Kidney (tissue), 14 donors: ENCODE results near the gene CHID1. TPM values are rescaled to one million over a fixed set of nuclear protein-coding genes. Genes with fewer than 3 reads are reported as not detected.

Experiments
- DNase-seq, 5 donors: peaks; one replicate each; pipeline ENCODE4 v3.0.0-alpha.2; 2013 to 2020
- FAIRE-seq: peaks from 2 replicates; lab custom pipeline; 2012; peaks lifted over from hg19 to GRCh38; lab: Jason Lieb, UNC
- H3K27ac ChIP-seq, 2 donors: one replicate each; pipeline ENCODE4 v1.7.0; 2013; ENCODE audit warnings: low read depth in 2 of 2, low read length in 2 of 2, inconsistent platforms in 1 of 2
- H3K27me3 ChIP-seq: one replicate; pipeline ENCODE4 v1.7.1; 2013; ENCODE audit warnings: low read length, inconsistent platforms; ENCODE audit not compliant: control insufficient read depth, insufficient read depth
- H3K36me3 ChIP-seq, 3 donors: one replicate each; pipeline versions ENCODE4 v1.7.0 to v1.7.1; 2013; ENCODE audit warnings: low read length in 3 of 3, control low read depth in 1 of 3, inconsistent platforms in 1 of 3; ENCODE audit not compliant: insufficient read depth in 3 of 3, control insufficient read depth in 2 of 3
- H3K4me1 ChIP-seq, 3 donors: one replicate each; pipeline versions ENCODE4 v1.7.0 to v1.7.1; 2013; ENCODE audit warnings: low read length in 3 of 3, inconsistent platforms in 1 of 3, low read depth in 1 of 3; ENCODE audit not compliant: control insufficient read depth in 2 of 3, insufficient read depth in 2 of 3
- H3K4me3 ChIP-seq, 3 donors: one replicate each; pipeline versions ENCODE4 v1.7.0 to v1.8.1; 2013; ENCODE audit warnings: low read length in 3 of 3, control low read depth in 1 of 3, inconsistent platforms in 1 of 3
- H3K9ac ChIP-seq, 3 donors: one replicate each; pipeline versions ENCODE4 v1.7.0 to v1.7.1; 2013; ENCODE audit warnings: low read length in 3 of 3, control low read depth in 1 of 3, inconsistent platforms in 1 of 3
- H3K9me3 ChIP-seq, 3 donors: one replicate each; pipeline versions ENCODE4 v1.7.0 to v1.7.1; 2013; ENCODE audit warnings: low read length in 3 of 3, control low read depth in 1 of 3, inconsistent platforms in 1 of 3; ENCODE audit not compliant: control insufficient read depth in 2 of 3, insufficient read depth in 1 of 3
- CTCF ChIP-seq: IDR thresholded peaks from 3 replicates; pipeline ENCODE4 v1.5.1; 2012; ENCODE audit warnings: mild to moderate bottlenecking, moderate library complexity, borderline replicate concordance; ENCODE audit not compliant: insufficient read depth; ENCODE audit errors: extremely low read depth
- intact Hi-C: fragments of 100-400 bp; cut with DNase I; formaldehyde crosslinking; loops from one replicate; pipeline ENCODE4 v1.11.1; 2022
- polyA plus RNA-seq: library from polyadenylated mRNA; stranded (reverse); fragments of 350-450 nt; fragmentation: Illumina TruSeq; extraction: RNeasy Lipid Tissue Mini Kit (QIAGEN cat#74804); gene quantifications from one replicate; pipeline ENCODE4 v1.2.3, GENCODE V29; 2014; ENCODE audit warnings: low read depth, low replicate concordance; ENCODE audit not compliant: insufficient read depth
- total RNA-seq: library from RNA; stranded (reverse); fragmentation: NEBNext Ultra II Directional; extraction: Animal tissue kit (Norgen Biotek cat#: 25700); gene quantifications from one replicate; pipeline ENCODE4 v1.2.1, GENCODE V29; 2021
- donor health status: control.
- donor health status: control.
- donor health status: control.
- donor health status: control.
- donor health status: control.
- donor health status: DM: yes; HTN: yes; CAD: no.
- donor health status: Normal renal cell carcinoma (clear cell type).

Gene CHID1
- total and polyA plus RNA-seq, 2 donors from 2014 or later: 82.2 to 128 TPM

GRCh38 chr11:933142-933851 lies 22.7 kb upstream of the CHID1 start:
- H3K36me3 ChIP-seq: no peaks in the 10 kb centered on the region
- TF ChIP-seq CTCF: no peak
- peak in 1 of 5 donors; percentile 32 for DNase-seq
- peak overlapping the region in 1 of 3 donors; percentile 20 for H3K4me3 ChIP-seq
- H3K4me1 ChIP-seq: peaks cover 0 to 60% (median 59%) of the 10 kb centered on the region in 3 donors
- peak overlapping the region in 2 of 3 donors; percentile 22 to 36 for H3K9ac ChIP-seq
- intact Hi-C loops: no loop called here
- no peak for FAIRE-seq
- H3K9me3 ChIP-seq: no peaks in the 10 kb centered on the region
- H3K27ac ChIP-seq: peak overlapping the region; percentile 64 to 80
- no peaks in the 10 kb centered on the region for H3K27me3 ChIP-seq

GRCh38 chr11:932435-932834 lies 21.8 kb upstream of the CHID1 start:
- H3K9ac ChIP-seq: no peak overlapping the region
- H3K36me3 ChIP-seq: no peaks in the 10 kb centered on the region
- peak overlapping the region in 1 of 3 donors; percentile 20 for H3K4me3 ChIP-seq
- no peak for FAIRE-seq
- peak in 1 of 5 donors; percentile 51 for DNase-seq
- TF ChIP-seq CTCF: no peak
- no peaks in the 10 kb centered on the region for H3K27me3 ChIP-seq
- H3K4me1 ChIP-seq: peaks cover 0 to 58% (median 57%) of the 10 kb centered on the region in 3 donors
- no peaks in the 10 kb centered on the region for H3K9me3 ChIP-seq
- intact Hi-C loops: no loop called here
- H3K27ac ChIP-seq: peak overlapping the region; percentile 64 to 80

- no peak overlapping the region for H3K27ac ChIP-seq
- no peaks in the 10 kb centered on the region for H3K36me3 ChIP-seq
- no peaks in the 10 kb centered on the region for H3K9me3 ChIP-seq
- no peak overlapping the region for H3K9ac ChIP-seq
- no peak overlapping the region for H3K4me3 ChIP-seq
- H3K27me3 ChIP-seq: no peaks in the 10 kb centered on the region
- TF ChIP-seq CTCF: no peak
- peaks cover 0 to 56% (median 54%) of the 10 kb centered on the region in 3 donors for H3K4me1 ChIP-seq
- DNase-seq (peak in 1 of 5 donors; percentile 2), FAIRE-seq (no peak)
- intact Hi-C loops: no loop called here
Observed at GRCh38 chr11:931385-931784, 20.8 kb upstream of the CHID1 start.
